Mononuclear cell (primary cell): ENCODE results near the gene SLC6A18. TPM values are rescaled to one million over a fixed set of nuclear protein-coding genes. Genes with fewer than 3 reads are reported as not detected.
"Not testable (repeated sequence)": the region's sequence is repeated elsewhere in the genome, so short reads cannot be mapped to it uniquely, and the experiment has no call there.

Source experiments
- H3K27me3 ChIP-seq: 2 replicates; pipeline ENCODE4 v1.6.0; 2011; ENCODE audit warnings: low read length, control low read depth; ENCODE audit not compliant: insufficient read depth
- H3K4me1 ChIP-seq: 2 replicates; pipeline ENCODE4 v1.5.1; 2011; ENCODE audit warnings: mild to moderate bottlenecking, low read length, control low read depth; ENCODE audit not compliant: insufficient read depth
- H3K4me3 ChIP-seq: 2 replicates; pipeline ENCODE4 v1.5.1; 2011; ENCODE audit warnings: mild to moderate bottlenecking, low read length, moderate library complexity
- H3K9me3 ChIP-seq: 2 replicates; pipeline ENCODE4 v1.5.1; 2011; ENCODE audit warnings: low read depth, mild to moderate bottlenecking, control low read depth, low read length
- total RNA-seq: library from RNA; depleted of rRNA; stranded (reverse); fragments of >200 nt; gene quantifications from one replicate; pipeline ENCODE4 v1.2.3, GENCODE V29; 2012

SLC6A18 gene
- total RNA-seq, 1 donor = not detected

- H3K4me3 ChIP-seq = no peak overlapping the region
- H3K9me3 ChIP-seq = no peaks in the 10 kb centered on the region
- no peaks in the 10 kb centered on the region for H3K4me1 ChIP-seq
- no peaks in the 10 kb centered on the region for H3K27me3 ChIP-seq
Measured at GRCh38 chr5:1226231-1226630, 1.1 kb downstream of the SLC6A18 start.

- Histone ChIP-seq H3K4me3 (no peak overlapping the region), H3K27me3 (no peaks in the 10 kb centered on the region), H3K4me1 (no peaks in the 10 kb centered on the region), H3K9me3 (no peaks in the 10 kb centered on the region)
Measured at GRCh38 chr5:1226839-1227581, 1.8 kb downstream of the SLC6A18 start.

GRCh38 chr5:1227667-1228066 lies 2.5 kb downstream of the SLC6A18 start:
- no peaks in the 10 kb centered on the region for H3K27me3 ChIP-seq

GRCh38 chr5:1228120-1228519 lies 2.9 kb downstream of the SLC6A18 start:
- Histone ChIP-seq H3K27me3 (no peaks in the 10 kb centered on the region), H3K4me1 (no peaks in the 10 kb centered on the region), H3K4me3 (no peak overlapping the region), H3K9me3 (no peaks in the 10 kb centered on the region)

More at GRCh38 chr5:1227667-1228066, 2.5 kb downstream of the SLC6A18 start:
- Histone ChIP-seq H3K4me1 (no peaks in the 10 kb centered on the region), H3K4me3 (no peak overlapping the region), H3K9me3 (no peaks in the 10 kb centered on the region)

- H3K27me3 ChIP-seq, H3K4me3 ChIP-seq, H3K9me3 ChIP-seq, H3K4me1 ChIP-seq: not testable (repeated sequence)
Measured at GRCh38 chr5:1229023-1229422, 3.8 kb downstream of the SLC6A18 start.

GRCh38 chr5:1229822-1230221 lies 4.6 kb downstream of the SLC6A18 start:
- Histone ChIP-seq H3K4me1 (no peaks in the 10 kb centered on the region), H3K27me3 (no peaks in the 10 kb centered on the region), H3K9me3 (no peaks in the 10 kb centered on the region), H3K4me3 (no peak overlapping the region)

GRCh38 chr5:1230551-1230950 lies 5.4 kb downstream of the SLC6A18 start:
- no peak overlapping the region for H3K4me3 ChIP-seq
- H3K9me3 ChIP-seq = no peaks in the 10 kb centered on the region
- no peaks in the 10 kb centered on the region for H3K27me3 ChIP-seq
- H3K4me1 ChIP-seq = no peaks in the 10 kb centered on the region

GRCh38 chr5:1231354-1231905 lies 6.2 kb downstream of the SLC6A18 start:
- H3K4me1 ChIP-seq = no peaks in the 10 kb centered on the region
- no peak overlapping the region for H3K4me3 ChIP-seq
- no peaks in the 10 kb centered on the region for H3K27me3 ChIP-seq
- H3K9me3 ChIP-seq = no peaks in the 10 kb centered on the region

- Histone ChIP-seq H3K27me3 (no peaks in the 10 kb centered on the region), H3K9me3 (no peaks in the 10 kb centered on the region), H3K4me1 (no peaks in the 10 kb centered on the region), H3K4me3 (no peak overlapping the region)
Measured at GRCh38 chr5:1232780-1233179, 7.6 kb downstream of the SLC6A18 start.

- no peaks in the 10 kb centered on the region for H3K4me1 ChIP-seq
- H3K27me3 ChIP-seq = no peaks in the 10 kb centered on the region
- H3K4me3 ChIP-seq = no peak overlapping the region
- no peaks in the 10 kb centered on the region for H3K9me3 ChIP-seq
Measured at GRCh38 chr5:1235379-1235778, 10.2 kb downstream of the SLC6A18 start.

GRCh38 chr5:1235838-1236237 lies 10.7 kb downstream of the SLC6A18 start:
- no peak overlapping the region for H3K4me3 ChIP-seq
- no peaks in the 10 kb centered on the region for H3K27me3 ChIP-seq
- no peaks in the 10 kb centered on the region for H3K9me3 ChIP-seq
- H3K4me1 ChIP-seq = no peaks in the 10 kb centered on the region

GRCh38 chr5:1239505-1240251 lies 14.5 kb downstream of the SLC6A18 start:
- Histone ChIP-seq H3K27me3 (no peaks in the 10 kb centered on the region), H3K4me1 (no peaks in the 10 kb centered on the region), H3K9me3 (no peaks in the 10 kb centered on the region), H3K4me3 (no peak overlapping the region)

GRCh38 chr5:1240496-1241260 lies 15.5 kb downstream of the SLC6A18 start:
- Histone ChIP-seq H3K4me1 (no peaks in the 10 kb centered on the region), H3K27me3 (no peaks in the 10 kb centered on the region), H3K4me3 (no peak overlapping the region), H3K9me3 (no peaks in the 10 kb centered on the region)

GRCh38 chr5:1241509-1242080 lies 16.4 kb downstream of the SLC6A18 start:
- Histone ChIP-seq H3K4me1 (no peaks in the 10 kb centered on the region), H3K27me3 (no peaks in the 10 kb centered on the region), H3K4me3 (no peak overlapping the region), H3K9me3 (no peaks in the 10 kb centered on the region)
